GM13977 (cell line): ENCODE results near the gene MGAT3.

Experiments
- DNase-seq: peaks from one replicate; pipeline ENCODE4 v3.0.0; 2012; ENCODE audit warnings: low spot score
- in situ Hi-C: fragments of 300-500 bp; cut with MboI; formaldehyde crosslinking; loops from one replicate; pipeline ENCODE4 v1.12.0; 2022; ENCODE audit warnings: low sequenced_read_pairs, low pct_unique_long_range_greater_than_20kb, mixed read lengths, inconsistent platforms; ENCODE audit not compliant: unreplicated experiment
- TF ChIP-seq, protein P1 (sequence below): IDR thresholded peaks from 2 replicates; pipeline ENCODE4 v1.5.1; 2012; ENCODE audit warnings: mild to moderate bottlenecking, control low read depth; ENCODE audit not compliant: insufficient read depth; ENCODE audit errors: extremely low read depth, missing control alignments

Gene MGAT3

DNA sequence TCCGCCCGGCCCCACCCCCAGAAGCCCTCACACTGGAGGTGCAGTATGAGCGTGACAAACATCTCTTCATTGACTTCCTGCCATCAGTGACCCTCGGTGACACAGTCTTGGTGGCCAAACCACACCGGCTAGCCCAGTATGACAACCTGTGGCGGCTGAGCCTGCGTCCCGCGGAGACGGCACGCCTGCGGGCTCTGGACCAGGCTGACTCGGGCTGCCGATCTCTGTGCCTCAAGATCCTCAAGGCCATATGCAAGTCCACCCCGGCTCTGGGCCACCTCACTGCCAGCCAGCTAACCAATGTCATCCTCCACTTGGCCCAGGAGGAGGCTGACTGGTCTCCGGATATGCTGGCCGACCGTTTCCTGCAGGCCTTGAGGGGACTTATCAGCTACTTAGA lies 57.0 kb downstream of the MGAT3 start:
- in situ Hi-C loops: no loop called here
- DNase-seq: no peak
- TF ChIP-seq, protein P1, sequence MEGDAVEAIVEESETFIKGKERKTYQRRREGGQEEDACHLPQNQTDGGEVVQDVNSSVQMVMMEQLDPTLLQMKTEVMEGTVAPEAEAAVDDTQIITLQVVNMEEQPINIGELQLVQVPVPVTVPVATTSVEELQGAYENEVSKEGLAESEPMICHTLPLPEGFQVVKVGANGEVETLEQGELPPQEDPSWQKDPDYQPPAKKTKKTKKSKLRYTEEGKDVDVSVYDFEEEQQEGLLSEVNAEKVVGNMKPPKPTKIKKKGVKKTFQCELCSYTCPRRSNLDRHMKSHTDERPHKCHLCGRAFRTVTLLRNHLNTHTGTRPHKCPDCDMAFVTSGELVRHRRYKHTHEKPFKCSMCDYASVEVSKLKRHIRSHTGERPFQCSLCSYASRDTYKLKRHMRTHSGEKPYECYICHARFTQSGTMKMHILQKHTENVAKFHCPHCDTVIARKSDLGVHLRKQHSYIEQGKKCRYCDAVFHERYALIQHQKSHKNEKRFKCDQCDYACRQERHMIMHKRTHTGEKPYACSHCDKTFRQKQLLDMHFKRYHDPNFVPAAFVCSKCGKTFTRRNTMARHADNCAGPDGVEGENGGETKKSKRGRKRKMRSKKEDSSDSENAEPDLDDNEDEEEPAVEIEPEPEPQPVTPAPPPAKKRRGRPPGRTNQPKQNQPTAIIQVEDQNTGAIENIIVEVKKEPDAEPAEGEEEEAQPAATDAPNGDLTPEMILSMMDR: no peak

DNA sequence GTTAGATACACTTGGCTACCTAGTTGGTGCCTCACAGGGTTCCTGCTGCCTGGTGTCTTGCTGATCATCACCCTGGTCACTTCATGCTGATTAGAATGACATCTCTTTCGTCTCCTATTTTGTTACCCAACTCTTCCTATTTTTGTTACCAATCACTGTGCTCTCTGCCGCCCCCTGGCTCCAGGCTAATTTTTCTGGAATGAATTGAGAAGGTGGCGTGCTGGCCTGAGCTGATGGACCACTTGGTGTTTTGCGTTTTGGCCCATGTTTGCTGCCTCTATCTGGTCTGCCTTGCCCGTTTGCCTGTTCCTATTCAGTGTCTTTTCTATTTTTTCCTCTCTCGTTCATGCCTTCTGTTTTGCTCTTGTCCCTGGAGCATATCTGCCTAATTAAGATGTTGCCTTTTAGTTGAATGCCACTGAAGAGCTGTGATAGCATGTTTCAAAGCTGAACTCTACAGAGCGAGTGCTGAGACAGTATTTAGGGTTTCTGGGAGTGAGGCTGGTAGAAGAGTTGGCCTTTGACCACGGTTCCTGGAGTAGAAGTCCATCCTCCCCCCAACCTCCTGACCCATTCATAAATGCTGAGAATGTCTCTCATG lies 57.7 kb downstream of the MGAT3 start:
- in situ Hi-C loops: no loop called here
- no peak for DNase-seq
- TF ChIP-seq, protein P1: peak; percentile 71

DNA sequence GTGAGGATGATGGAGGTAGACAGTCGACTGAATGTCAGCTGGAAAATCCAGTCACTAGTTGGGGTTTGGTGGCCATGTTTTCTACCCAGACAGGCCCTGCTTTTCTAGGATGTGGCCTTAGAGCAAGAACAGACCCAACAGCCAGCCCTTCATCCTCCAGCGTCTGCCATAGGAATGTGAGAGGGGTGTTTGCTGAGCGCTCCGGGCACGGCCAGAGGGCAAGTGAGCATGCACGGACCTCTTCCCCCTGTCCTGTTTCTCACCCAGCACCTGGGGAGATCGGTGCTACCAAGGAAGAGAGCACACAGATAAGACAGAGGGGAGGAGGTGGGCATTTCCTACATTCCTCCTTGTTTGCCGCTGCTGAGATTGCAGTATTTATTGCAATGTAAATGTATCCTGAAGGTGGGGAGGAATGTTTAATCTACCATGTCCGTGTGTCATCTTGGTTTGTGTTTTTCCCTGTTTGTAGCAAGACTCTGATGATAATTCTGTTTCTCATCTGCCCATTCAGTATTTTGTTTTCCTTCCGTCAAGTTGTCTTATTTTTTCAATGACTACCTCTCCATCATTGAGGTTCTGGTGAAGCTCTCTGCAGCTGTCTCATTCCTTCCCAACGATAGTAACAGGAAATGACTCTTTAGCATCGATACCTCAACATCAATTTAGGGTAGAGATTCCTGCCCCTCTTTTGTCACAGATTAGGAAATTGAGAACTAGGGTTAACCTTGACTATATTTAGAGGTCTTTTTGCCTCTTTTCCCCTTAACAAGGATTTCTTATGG lies 58.6 kb downstream of the MGAT3 start:
- TF ChIP-seq, protein P1: no peak
- in situ Hi-C loops: no loop called here
- DNase-seq: no peak

DNA sequence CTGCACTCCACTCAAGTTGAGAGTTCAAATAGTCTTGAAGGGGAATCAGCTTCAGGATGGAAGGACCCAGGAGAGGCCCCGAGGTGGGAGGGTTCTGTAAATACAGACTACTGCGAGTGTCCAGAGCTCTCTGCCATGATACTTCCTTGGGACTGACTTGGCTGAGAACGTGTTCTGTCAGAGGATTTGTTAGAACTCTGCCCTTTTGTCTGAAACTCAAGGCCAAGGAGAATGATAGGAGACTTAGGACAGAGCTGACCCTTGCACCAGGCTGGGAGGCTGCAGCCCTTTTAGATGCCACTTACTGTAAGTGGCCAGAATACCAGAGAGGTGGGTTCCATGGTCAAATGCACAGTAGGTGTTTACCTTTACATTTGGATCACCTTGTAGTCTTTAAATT lies 60.7 kb downstream of the MGAT3 start:
- in situ Hi-C loops: no loop called here
- TF ChIP-seq, protein P1: no peak
- no peak for DNase-seq

DNA sequence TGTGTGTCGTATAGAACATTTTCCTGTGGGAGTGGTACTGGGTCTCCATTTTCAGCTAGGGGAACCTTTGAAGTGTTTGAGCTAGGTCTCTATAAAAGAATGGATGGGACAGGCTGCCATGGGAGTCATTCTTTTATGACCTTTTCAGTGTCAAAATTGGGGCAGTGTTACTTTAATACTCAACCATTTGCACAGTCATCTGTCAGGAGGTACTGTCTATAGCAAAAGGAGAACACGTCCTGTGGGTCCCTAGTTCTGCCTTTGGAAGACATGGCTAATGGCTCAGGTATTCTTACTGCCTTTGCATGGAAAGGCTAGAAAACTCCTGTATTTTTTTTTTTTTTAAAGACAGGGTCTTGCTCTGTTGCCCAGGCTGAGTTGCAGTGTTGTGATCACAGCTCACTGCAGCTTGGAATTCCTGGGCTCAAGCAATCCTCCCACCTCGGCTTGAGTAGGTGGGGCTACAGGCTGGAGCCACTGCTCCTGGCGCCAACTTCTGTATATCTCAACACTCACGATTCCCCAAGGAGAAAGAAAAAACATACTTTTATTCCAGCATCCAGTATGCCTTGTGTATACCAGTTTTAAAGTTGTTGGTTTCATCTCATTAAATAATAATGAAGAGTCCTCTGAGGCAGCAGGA lies 61.5 kb downstream of the MGAT3 start:
- DNase-seq: no peak
- TF ChIP-seq, protein P1: no peak
- in situ Hi-C loops: no loop called here

DNA sequence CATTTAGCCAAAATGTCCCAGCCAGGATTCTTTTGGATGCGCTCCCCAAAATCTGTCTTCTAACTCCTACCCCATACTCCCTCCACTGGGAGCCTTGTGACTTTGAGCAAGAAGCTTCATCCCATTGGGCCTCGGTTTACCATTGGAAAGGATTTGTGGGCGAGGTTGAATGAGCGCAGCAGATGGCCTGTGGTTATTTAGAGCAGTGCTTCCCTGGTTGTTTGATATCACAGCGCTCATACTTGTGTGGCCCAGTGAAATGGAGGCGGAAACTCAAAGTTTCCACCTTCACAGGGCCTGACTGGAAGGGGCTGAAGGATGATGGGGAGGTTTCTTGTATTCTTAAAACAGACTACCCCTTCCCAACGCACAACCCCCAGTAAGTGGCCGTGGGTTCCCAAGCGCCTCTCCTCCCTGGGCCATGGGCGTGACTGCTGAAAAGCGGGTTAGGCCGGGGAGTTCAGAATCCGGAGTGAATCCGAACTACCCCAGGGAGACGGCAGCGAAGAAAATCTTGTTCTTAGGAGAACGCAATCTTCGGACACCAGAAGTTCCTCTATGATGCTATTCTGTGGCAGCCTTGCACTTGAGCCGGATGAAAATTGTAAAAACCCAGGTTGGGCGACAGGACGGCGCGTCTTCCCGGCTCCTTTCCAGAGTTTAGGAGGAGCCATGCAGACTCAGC lies 62.3 kb downstream of the MGAT3 start:
- in situ Hi-C loops: no loop called here
- TF ChIP-seq, protein P1: no peak
- peak; percentile 58 for DNase-seq
